Activated CD8-positive, alpha-beta memory T cell treated with anti-CD3 and anti-CD28 coated beads for 48 hours (primary cell): Measurements from ENCODE around the gene TMEM255B.
"Not testable (repeated sequence)": the region's sequence is repeated elsewhere in the genome, so short reads cannot be mapped to it uniquely, and the experiment has no call there.

Source experiments
- DNase-seq, 3 experiments: peaks; one replicate each; pipeline ENCODE4 v3.0.0-alpha.2; 2020; ENCODE audit warnings: low read depth in 2 of 3, low spot score in 2 of 3

TMEM255B gene

GRCh38 chr13:113748101-113748861 lies 10.7 kb upstream of the TMEM255B start:
- no peak for DNase-seq

GRCh38 chr13:113748862-113749451 lies 10.1 kb upstream of the TMEM255B start:
- no peak for DNase-seq

GRCh38 chr13:113749507-113749906 lies 9.5 kb upstream of the TMEM255B start:
- no peak for DNase-seq

- DNase-seq, result no peak
Measured at GRCh38 chr13:113749967-113750366, 9.1 kb upstream of the TMEM255B start.

- no peak for DNase-seq
Measured at GRCh38 chr13:113750554-113751399, 8.2 kb upstream of the TMEM255B start.

- DNase-seq, result no peak
Measured at GRCh38 chr13:113751491-113751890, 7.5 kb upstream of the TMEM255B start.

GRCh38 chr13:113752211-113752986 lies 6.6 kb upstream of the TMEM255B start:
- DNase-seq, result not testable (repeated sequence)

GRCh38 chr13:113753171-113753570 lies 5.9 kb upstream of the TMEM255B start:
- no peak for DNase-seq

- DNase-seq, result no peak
Measured at GRCh38 chr13:113754242-113754641, 4.8 kb upstream of the TMEM255B start.

GRCh38 chr13:113754691-113755090 lies 4.3 kb upstream of the TMEM255B start:
- DNase-seq, result no peak

GRCh38 chr13:113756441-113757097 lies 2.5 kb upstream of the TMEM255B start:
- DNase-seq, result no peak

- DNase-seq, result no peak
Measured at GRCh38 chr13:113759525-113760137, 605 bp downstream of the TMEM255B start.

- DNase-seq, result no peak
Measured at GRCh38 chr13:113761136-113761535, 2.1 kb downstream of the TMEM255B start.

- DNase-seq, result no peak
Measured at GRCh38 chr13:113762075-113762474, 3.0 kb downstream of the TMEM255B start.

- DNase-seq, result no peak
Measured at GRCh38 chr13:113762538-113762937, 3.5 kb downstream of the TMEM255B start.

GRCh38 chr13:113763254-113763653 lies 4.2 kb downstream of the TMEM255B start:
- DNase-seq, result no peak

- DNase-seq, result no peak
Measured at GRCh38 chr13:113763961-113764792, 5.2 kb downstream of the TMEM255B start.

- DNase-seq, result no peak
Measured at GRCh38 chr13:113764793-113765563, 6.0 kb downstream of the TMEM255B start.

GRCh38 chr13:113765564-113765910 lies 6.5 kb downstream of the TMEM255B start:
- no peak for DNase-seq
